Measurements from ENCODE around the gene ADAM11.
"Not testable (repeated sequence)": the region's sequence is repeated elsewhere in the genome, so short reads cannot be mapped to it uniquely, and the experiment has no call there.

The ADAM11 gene, protein sequence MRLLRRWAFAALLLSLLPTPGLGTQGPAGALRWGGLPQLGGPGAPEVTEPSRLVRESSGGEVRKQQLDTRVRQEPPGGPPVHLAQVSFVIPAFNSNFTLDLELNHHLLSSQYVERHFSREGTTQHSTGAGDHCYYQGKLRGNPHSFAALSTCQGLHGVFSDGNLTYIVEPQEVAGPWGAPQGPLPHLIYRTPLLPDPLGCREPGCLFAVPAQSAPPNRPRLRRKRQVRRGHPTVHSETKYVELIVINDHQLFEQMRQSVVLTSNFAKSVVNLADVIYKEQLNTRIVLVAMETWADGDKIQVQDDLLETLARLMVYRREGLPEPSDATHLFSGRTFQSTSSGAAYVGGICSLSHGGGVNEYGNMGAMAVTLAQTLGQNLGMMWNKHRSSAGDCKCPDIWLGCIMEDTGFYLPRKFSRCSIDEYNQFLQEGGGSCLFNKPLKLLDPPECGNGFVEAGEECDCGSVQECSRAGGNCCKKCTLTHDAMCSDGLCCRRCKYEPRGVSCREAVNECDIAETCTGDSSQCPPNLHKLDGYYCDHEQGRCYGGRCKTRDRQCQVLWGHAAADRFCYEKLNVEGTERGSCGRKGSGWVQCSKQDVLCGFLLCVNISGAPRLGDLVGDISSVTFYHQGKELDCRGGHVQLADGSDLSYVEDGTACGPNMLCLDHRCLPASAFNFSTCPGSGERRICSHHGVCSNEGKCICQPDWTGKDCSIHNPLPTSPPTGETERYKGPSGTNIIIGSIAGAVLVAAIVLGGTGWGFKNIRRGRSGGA

DNA sequence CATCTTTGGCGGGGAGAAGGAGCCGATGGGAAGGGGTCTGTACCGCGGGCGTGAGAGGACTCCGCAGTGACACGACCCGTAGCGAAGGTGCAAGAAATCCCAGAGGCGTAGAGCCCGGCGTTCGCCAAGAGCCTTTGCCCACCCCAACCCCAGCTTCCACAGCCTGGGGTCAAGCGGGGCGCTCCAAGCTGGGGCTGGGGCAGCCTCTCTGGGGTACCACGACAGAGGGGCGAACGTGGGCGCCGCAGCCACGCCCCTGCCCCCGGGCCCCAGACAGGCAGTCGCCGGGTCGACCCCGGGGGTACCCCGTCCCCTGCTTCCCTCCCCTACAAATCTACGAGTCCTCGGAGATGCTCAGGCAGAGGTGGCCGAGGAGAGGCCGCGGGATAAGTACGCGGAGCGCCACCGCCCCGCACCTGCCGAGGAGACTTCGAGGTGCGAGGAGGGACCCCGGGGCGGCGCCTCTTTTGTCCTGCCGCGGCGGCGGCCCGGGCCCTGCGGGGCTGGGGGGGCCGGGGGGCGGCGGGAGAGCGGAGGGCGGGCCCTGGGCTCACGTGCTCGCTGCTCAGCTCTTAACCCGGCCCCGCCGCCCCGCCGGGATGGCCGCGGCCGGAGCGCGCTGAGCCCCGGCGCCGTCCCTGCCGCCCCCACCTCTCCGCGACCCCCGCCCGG is at the start of gene ADAM11:
Gene ADAM11, plus strand, starts transcription at position 575 of the 672 bp plus-strand sequence. CDS start 212 bp downstream, outside the sequence.
- no peak for DNase-seq

DNA sequence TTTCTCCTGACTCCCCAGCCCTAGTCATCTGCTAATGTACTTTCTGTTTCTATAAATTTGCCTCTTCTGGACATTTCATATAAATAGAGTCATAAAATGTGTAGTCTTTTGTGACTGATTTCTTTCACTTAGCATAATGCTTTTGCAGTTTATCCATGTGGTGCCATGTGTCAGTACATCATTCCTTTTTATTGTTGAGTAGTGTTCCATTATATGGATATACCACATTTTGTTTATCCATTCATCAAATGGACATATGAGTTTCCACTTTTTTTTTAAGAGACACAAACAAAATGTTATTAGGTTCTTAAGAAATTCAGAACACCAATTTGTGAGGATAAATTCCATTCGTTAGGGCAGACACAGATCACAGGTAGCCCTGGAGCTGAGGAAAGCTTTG is 39.3 kb upstream of the ADAM11 start:
- DNase-seq: no peak

DNA sequence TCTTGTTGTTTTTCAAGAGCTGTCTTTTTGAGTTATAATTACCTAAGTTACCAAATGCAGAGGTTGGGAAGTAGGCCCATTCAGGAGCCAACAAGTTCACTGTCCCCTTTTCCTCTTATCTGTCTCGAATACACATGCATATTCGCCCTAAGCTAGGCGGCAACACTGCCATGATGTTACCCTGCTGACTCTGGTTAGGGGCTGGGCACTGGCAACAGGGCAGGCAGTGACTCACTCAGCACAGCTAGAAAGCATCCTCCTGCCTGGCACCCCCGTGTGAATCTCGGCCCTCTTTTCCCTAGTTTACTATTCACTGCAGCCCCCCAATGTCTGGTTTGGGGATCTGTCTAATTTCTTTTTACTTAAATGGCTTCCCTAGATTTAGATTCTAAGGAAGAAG is 36.5 kb upstream of the ADAM11 start:
- no peak for DNase-seq

DNA sequence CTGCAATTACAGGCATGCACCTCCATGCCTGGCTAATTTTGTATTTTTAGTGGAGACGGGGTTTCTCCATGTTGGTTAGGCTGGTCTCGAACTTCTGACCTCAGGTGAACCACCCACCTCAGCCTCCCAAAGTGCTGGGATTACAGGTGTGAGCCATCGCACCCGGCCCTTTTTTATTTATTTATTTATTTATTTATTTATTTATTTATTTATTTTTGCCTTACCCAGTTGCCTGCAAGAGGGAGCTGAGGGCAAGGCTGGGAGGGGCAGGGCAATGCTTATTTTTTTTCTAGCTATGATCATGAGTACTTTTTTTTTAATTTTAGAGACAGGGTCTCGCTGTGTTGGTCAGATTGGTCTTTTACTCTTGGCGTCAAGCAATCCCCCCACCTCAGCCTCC is 32.7 kb upstream of the ADAM11 start:
- DNase-seq: not testable (repeated sequence)

DNA sequence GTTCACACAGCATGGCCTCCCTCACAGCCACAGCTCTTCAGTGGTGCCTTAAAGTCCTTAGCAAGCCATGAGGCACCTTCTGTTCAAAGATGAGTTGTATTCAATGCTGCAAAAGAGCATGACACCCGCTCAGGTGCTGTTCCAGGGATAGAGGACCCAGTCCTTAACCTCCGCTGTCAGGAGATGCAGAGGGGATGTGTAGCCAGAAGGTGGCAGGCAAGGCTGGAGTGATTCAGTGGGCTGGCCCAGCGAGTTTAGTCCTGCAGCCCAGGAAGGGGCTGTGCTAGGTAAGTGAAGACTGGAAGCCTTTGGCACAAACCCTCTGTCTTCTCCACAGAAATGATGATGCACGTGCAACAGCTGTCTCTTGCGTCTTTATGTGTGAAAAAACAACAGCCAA is 25.0 kb upstream of the ADAM11 start:
- no peak for DNase-seq

DNA sequence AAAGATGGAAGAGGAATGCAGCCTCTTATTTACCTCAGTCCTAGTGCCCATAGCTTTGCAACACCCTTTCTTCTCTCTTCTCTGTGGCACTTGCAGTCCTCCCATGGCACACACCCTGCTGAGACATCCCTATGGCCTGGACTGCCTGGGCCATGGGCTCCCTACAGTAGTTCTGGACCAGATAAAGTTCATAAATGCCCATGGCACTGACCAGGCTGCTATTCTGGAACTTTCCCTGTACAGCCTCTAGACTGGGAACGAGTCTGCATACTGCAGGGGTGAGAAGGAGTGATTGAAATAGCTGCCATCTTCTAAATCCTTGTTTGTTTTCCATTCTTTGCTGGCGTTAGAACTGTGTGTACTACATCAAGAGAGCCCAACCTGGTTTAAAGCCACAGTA is 24.5 kb upstream of the ADAM11 start:
- DNase-seq: no peak

DNA sequence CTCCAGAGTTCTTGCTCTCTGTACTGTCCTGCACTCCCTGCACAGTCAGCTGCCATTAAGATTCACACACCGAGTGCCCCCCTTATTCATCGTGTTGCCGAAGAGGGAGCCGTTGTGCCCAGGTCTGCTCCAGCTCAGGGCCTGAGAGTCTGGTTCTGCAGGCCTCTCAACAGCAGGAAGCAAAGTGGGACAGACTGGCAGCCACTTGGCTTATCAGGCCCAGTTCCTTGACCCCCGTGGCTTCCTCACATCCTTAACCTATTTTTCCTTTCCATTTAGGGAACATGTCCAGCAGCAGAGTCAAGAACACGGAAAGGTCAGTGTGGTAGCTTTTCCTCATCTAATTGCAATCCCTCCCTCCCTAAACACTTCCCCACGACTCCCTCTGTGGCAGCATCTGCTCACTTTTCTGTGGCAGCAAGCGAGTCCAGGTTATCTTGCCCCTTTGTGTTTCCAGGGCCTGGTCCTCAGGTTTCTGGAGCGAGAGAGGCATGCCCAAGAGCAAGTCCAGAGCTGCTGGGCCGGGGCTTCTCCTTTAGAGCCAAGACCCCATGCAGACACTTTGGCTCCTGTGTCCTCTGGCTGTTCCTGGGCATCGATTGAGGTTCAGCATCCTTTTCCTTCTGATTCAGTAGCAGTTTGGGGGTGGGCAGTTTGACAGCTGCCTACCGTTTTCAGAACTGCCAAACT is 22.1 kb upstream of the ADAM11 start:
- no peak for DNase-seq

- DNase-seq: no peak
These were observed 20.4 kb upstream of the ADAM11 start for GRCh38 chr17:44738214-44738906.

GRCh38 chr17:44741316-44741715 is 17.5 kb upstream of the ADAM11 start:
- DNase-seq: no peak

GRCh38 chr17:44745301-44745700 is 13.5 kb upstream of the ADAM11 start:
- no peak for DNase-seq

DNA sequence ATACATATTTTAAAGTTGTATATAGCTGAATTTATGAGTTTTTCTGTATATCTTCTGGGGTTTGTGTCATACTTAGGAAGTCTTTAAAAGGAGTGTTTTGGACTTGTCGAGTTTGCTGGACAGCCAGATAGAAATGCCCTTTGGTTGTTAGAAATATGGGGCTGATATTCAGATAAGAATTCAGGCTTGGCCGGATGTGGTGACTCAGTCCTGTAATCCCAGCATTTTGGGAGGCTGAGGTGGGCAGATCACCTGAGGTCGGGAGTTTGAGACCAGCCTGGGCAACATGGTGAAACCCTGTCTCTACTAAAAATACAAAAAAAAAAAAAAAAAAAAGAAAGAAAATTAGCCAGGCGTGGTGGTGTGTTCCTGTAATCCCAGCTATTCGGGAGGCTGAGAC is 13.1 kb upstream of the ADAM11 start:
- not testable (repeated sequence) for DNase-seq

DNA sequence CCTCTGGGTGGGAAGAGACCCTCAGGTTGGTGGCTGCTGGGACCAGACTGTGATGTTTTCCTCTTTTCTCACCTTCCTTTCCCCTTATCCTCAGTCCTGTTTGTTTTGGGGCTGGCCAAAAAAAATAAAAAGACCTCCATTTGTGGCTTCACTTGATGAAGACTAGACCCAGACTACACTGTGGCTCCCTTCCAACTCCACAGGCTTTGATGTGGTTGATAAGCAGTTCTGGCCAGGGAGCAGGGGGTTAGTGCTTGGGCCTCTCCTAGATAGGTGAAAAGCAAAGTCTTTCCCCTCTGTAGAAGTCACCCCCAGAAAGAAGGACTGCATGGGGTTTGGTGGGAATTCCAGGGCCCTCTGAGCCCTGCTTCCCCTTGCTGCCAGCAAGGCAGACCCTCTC is 11.2 kb upstream of the ADAM11 start:
- no peak for DNase-seq

- DNase-seq: no peak
These were observed 9.5 kb upstream of the ADAM11 start for GRCh38 chr17:44749076-44749979.

- DNase-seq: no peak
These were observed 8.8 kb upstream of the ADAM11 start for GRCh38 chr17:44749980-44750318.

- DNase-seq: no peak
These were observed 7.5 kb upstream of the ADAM11 start for GRCh38 chr17:44751331-44751730.

DNA sequence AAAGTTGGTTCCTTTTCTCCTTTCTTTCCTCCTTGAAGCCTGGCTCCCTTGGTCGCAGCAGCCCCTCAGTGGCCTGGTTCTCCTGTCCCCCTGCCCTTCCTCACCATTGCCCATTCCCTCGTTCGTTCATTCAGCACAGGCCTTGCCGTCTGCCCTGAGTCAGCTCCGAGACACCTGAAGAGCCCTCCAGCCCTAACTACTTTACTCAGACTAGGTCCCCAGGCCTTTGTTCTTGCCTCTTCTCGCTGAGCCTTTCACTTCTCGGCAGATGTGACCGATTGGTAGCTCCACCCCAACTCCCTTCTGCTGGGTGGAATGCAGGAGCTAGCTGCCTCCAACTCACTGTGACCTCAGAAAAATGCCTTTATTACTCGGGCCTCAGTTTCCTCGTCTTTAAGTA is 7.0 kb upstream of the ADAM11 start:
- DNase-seq: no peak

GRCh38 chr17:44752953-44753861 is 5.6 kb upstream of the ADAM11 start:
- no peak for DNase-seq

GRCh38 chr17:44754276-44754675 is 4.5 kb upstream of the ADAM11 start:
- DNase-seq: no peak

- not testable (repeated sequence) for DNase-seq
These were observed 3.6 kb upstream of the ADAM11 start for GRCh38 chr17:44755180-44755579.

Data from NCI-H1092 treated with DMSO at 0.1 percent for 48 hours (cell line).